HL-60 (cell line): ENCODE results near the gene ACADM.

Experiments
- DNase-seq, 2 experiments: peaks; one replicate each; pipeline ENCODE4 v3.0.0-alpha.2; 2010 to 2020; ENCODE audit warnings: low read depth in 1 of 2, low spot score in 1 of 2
- H3K27ac ChIP-seq: fragments of 250-450 bp; sonication (Bioruptor Pico); replicated peaks from 2 replicates; pipeline ENCODE4 v1.5.1; 2020; ENCODE audit warnings: mild to moderate bottlenecking, moderate library complexity
- H3K27me3 ChIP-seq: fragments of 250-450 bp; sonication (Bioruptor Pico); 2 replicates; pipeline ENCODE4 v1.5.1; 2021; ENCODE audit warnings: mild to moderate bottlenecking, moderate library complexity; ENCODE audit not compliant: insufficient read depth, poor library complexity, severe bottlenecking
- H3K4me3 ChIP-seq: replicated peaks from 2 replicates; pipeline ENCODE4 v1.5.1; 2011; ENCODE audit warnings: mild to moderate bottlenecking, control low read depth, low read length; ENCODE audit not compliant: insufficient read depth
- GABPA ChIP-seq: IDR thresholded peaks from 2 replicates; pipeline ENCODE4 v1.6.1; 2012; ENCODE audit warnings: low read depth
- POLR2AphosphoS5 ChIP-seq: IDR thresholded peaks from 2 replicates; pipeline ENCODE4 v1.6.1; 2012; ENCODE audit warnings: low read depth
- SPI1 ChIP-seq: IDR thresholded peaks from 2 replicates; pipeline ENCODE4 v1.6.1; 2012; ENCODE audit warnings: low read depth, mild to moderate bottlenecking, borderline replicate concordance
- TF ChIP-seq, protein P1 (sequence below): IDR thresholded peaks from 2 replicates; pipeline ENCODE4 v1.6.1; 2012; ENCODE audit warnings: low read depth; ENCODE audit not compliant: insufficient replicate concordance
- TF ChIP-seq, protein P2 (sequence below): IDR thresholded peaks from one replicate; pipeline ENCODE4 v1.5.1; 2011; ENCODE audit warnings: low read length, control low read depth, inconsistent platforms; ENCODE audit not compliant: insufficient read depth

The ACADM gene

DNA sequence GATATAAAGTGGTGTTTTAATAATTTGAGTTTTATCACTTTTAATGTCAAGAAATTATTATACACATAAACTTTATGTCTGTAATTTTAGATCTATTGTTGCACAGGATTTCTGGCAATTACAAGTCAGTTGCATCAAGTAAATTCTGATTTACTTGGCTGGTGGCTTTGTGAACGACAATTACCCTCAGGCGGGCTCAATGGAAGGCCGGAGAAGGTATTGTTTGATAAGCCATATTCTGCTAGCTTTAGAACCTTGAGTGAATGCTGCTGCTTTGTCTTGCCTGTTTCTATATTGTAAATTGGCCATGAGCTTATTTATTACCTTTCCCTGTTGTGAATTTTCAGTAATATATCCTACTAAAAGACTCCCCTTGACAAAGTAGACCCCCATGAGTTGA is 67.6 kb downstream of the ACADM start:
- H3K27me3 ChIP-seq = no peaks in the 10 kb centered on the region
- no peak overlapping the region for H3K4me3 ChIP-seq
- H3K27ac ChIP-seq = no peak overlapping the region
- TF ChIP-seq, protein P1, sequence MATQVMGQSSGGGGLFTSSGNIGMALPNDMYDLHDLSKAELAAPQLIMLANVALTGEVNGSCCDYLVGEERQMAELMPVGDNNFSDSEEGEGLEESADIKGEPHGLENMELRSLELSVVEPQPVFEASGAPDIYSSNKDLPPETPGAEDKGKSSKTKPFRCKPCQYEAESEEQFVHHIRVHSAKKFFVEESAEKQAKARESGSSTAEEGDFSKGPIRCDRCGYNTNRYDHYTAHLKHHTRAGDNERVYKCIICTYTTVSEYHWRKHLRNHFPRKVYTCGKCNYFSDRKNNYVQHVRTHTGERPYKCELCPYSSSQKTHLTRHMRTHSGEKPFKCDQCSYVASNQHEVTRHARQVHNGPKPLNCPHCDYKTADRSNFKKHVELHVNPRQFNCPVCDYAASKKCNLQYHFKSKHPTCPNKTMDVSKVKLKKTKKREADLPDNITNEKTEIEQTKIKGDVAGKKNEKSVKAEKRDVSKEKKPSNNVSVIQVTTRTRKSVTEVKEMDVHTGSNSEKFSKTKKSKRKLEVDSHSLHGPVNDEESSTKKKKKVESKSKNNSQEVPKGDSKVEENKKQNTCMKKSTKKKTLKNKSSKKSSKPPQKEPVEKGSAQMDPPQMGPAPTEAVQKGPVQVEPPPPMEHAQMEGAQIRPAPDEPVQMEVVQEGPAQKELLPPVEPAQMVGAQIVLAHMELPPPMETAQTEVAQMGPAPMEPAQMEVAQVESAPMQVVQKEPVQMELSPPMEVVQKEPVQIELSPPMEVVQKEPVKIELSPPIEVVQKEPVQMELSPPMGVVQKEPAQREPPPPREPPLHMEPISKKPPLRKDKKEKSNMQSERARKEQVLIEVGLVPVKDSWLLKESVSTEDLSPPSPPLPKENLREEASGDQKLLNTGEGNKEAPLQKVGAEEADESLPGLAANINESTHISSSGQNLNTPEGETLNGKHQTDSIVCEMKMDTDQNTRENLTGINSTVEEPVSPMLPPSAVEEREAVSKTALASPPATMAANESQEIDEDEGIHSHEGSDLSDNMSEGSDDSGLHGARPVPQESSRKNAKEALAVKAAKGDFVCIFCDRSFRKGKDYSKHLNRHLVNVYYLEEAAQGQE = no peak
- TF ChIP-seq, protein P2, sequence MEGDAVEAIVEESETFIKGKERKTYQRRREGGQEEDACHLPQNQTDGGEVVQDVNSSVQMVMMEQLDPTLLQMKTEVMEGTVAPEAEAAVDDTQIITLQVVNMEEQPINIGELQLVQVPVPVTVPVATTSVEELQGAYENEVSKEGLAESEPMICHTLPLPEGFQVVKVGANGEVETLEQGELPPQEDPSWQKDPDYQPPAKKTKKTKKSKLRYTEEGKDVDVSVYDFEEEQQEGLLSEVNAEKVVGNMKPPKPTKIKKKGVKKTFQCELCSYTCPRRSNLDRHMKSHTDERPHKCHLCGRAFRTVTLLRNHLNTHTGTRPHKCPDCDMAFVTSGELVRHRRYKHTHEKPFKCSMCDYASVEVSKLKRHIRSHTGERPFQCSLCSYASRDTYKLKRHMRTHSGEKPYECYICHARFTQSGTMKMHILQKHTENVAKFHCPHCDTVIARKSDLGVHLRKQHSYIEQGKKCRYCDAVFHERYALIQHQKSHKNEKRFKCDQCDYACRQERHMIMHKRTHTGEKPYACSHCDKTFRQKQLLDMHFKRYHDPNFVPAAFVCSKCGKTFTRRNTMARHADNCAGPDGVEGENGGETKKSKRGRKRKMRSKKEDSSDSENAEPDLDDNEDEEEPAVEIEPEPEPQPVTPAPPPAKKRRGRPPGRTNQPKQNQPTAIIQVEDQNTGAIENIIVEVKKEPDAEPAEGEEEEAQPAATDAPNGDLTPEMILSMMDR = no peak
- TF ChIP-seq SPI1 (no peak), POLR2AphosphoS5 (no peak), GABPA (no peak)
- peak in 1 of 2 experiments; percentile 12 for DNase-seq

DNA sequence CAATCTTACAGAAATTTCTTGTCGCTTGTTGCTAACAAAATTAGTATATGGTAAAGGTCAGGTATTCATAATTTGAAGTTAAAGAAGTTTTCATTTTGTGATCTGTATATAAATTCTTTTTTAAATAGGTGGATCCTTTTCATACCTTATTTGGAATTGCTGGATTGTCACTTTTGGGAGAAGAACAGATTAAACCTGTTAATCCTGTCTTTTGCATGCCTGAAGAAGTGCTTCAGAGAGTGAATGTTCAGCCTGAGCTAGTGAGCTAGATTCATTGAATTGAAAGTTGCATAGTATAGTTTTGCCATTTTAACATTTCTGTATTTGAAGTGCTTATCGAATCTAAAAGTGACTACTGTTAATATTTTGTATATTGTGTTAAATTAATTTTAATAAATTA is 69.9 kb downstream of the ACADM start:
- TF ChIP-seq POLR2AphosphoS5 = no peak
- TF ChIP-seq, protein P1 = no peak
- no peak for TF ChIP-seq GABPA
- TF ChIP-seq SPI1 = no peak
- TF ChIP-seq, protein P2 = no peak
- Histone ChIP-seq H3K27ac (no peak overlapping the region), H3K27me3 (no peaks in the 10 kb centered on the region), H3K4me3 (no peak overlapping the region)
- DNase-seq = no peak

DNA sequence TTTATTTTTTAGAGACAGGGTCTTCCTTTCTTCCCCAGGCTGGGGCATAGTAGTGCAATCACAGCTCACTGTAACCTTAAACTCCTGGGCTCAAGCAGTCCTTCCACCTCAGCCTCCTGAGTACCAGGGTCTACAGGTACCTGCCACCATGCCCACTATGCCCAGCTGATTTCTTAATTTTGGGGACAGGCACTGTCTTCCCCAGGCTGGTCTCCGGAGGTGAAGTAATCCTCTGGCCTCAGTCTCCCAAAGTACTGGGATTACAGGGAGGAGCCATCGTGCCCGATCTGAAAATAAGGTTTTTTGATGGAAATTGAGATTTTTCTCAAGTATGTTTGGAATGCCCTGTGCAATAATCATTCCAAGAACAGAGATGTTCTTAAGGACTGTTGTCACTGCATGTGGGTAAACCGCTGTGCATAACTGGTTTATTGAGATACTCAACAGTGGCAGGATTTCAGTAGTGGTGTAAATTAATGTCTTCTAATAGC is 71.2 kb downstream of the ACADM start:
- no peak overlapping the region for H3K4me3 ChIP-seq
- no peaks in the 10 kb centered on the region for H3K27me3 ChIP-seq
- H3K27ac ChIP-seq = no peak overlapping the region
- TF ChIP-seq POLR2AphosphoS5 (peak; percentile 72), GABPA (no peak), SPI1 (no peak)
- TF ChIP-seq, protein P1 = no peak
- TF ChIP-seq, protein P2 = no peak
- DNase-seq = peak in 1 of 2 experiments; percentile 7
